ENCODE data around the gene TAS1R3. TPM values are rescaled to one million over a fixed set of nuclear protein-coding genes. Genes with fewer than 3 reads are reported as not detected.

TAS1R3 gene
- 1 to 10 TPM; 1.5 TPM for total RNA-seq
- 0.66 TPM for polyA plus RNA-seq (ENCODE audit: insufficient read depth, low read depth, low replicate concordance)
- long read RNA-seq, donor 1: 0 reads
- long read RNA-seq, donor 2: 0 reads

GRCh38 chr1:1331068-1331965, at the start of gene TAS1R3:
TAS1R3 (plus strand) TSS chr1:1331280; CDS start chr1:1331346, 66 bp downstream.
- no peaks in the 10 kb centered on the region for H3K36me3 ChIP-seq (ENCODE audit: low read depth, missing control alignments)
- peaks cover 8% of the 10 kb centered on the region for H3K4me1 ChIP-seq
- H3K27me3 ChIP-seq: no peaks in the 10 kb centered on the region
- 84 to 87% methylated on average over 27 to 41 of the region's 41 CpGs for WGBS, 2 donors
- intact Hi-C loops (cut with DNase I; ENCODE audit: low total_unique reads): no loop called here
- H3K9me3 ChIP-seq: no peaks in the 10 kb centered on the region
- H3K27ac ChIP-seq: no peak within 1 kb of the TSS
- TF ChIP-seq POLR2A (IDR thresholded peaks at IDR 0.05): no peak
- no peak for DNase-seq
- no peak within 1 kb of the TSS for H3K4me3 ChIP-seq

GRCh38 chr1:1281533-1282321, 49.4 kb upstream of the TAS1R3 start:
- Histone ChIP-seq H3K4me3 (no peak overlapping the region), H3K36me3 (ENCODE audit: low read depth, missing control alignments) (no peaks in the 10 kb centered on the region), H3K9me3 (no peaks in the 10 kb centered on the region), H3K27me3 (no peaks in the 10 kb centered on the region), H3K4me1 (peaks cover 11% of the 10 kb centered on the region), H3K27ac (peak overlapping the region in 1 of 2 donors; percentile 21)
- intact Hi-C loops (cut with DNase I; ENCODE audit: low total_unique reads): no loop called here
- DNase-seq: peak; percentile 88
- 35 to 44% methylated on average over 8 to 22 of the region's 26 CpGs for WGBS, 2 donors
- TF ChIP-seq CTCF (IDR thresholded peaks at IDR 0.05) (no peak), POLR2A (IDR thresholded peaks at IDR 0.05) (no peak)

- H3K27ac ChIP-seq: no peak overlapping the region
- H3K4me3 ChIP-seq: no peak overlapping the region
- H3K4me1 ChIP-seq: peaks cover 11% of the 10 kb centered on the region
- 88 to 91% methylated on average over 12 to 14 of the region's 14 CpGs for WGBS, 2 donors
- no peaks in the 10 kb centered on the region for H3K27me3 ChIP-seq
- H3K36me3 ChIP-seq (ENCODE audit: low read depth, missing control alignments): no peaks in the 10 kb centered on the region
- no peak for TF ChIP-seq CTCF (IDR thresholded peaks at IDR 0.05)
- no peak for TF ChIP-seq POLR2A (IDR thresholded peaks at IDR 0.05)
- no peaks in the 10 kb centered on the region for H3K9me3 ChIP-seq
- no peak for DNase-seq
- intact Hi-C loops (cut with DNase I; ENCODE audit: low total_unique reads): no loop called here
These were observed 48.1 kb upstream of the TAS1R3 start for GRCh38 chr1:1282998-1283397.

DNA sequence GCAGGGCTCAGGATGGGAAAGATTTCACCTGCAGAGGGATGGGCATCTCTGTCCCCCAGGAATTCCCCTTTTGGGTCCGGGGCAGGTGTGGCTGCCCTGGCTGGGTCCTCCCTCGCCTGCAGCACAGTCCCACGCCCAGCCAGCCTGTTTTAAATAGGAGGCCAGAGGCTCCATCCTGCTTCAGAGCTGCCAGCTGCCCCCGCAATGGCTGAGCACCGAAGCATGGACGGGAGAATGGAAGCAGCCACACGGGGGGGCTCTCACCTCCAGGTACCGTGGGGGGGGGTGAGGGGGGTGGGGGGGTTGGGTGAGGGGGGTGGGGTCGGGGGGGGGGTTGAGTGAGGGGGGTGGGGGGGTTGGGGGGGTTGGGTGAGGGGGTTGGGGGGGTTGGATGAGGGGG, 47.3 kb upstream of the TAS1R3 start:
- Histone ChIP-seq H3K4me3 (no peak overlapping the region), H3K4me1 (peaks cover 11% of the 10 kb centered on the region), H3K9me3 (no peaks in the 10 kb centered on the region), H3K36me3 (ENCODE audit: low read depth, missing control alignments) (no peaks in the 10 kb centered on the region), H3K27ac (no peak overlapping the region), H3K27me3 (no peaks in the 10 kb centered on the region)
- intact Hi-C loops (cut with DNase I; ENCODE audit: low total_unique reads): no loop called here
- WGBS, 2 donors: 37% methylated on average over 4 of the region's 9 CpGs; no CpG with 5 or more reads in 1 of the 2 donors
- no peak for TF ChIP-seq CTCF (IDR thresholded peaks at IDR 0.05)
- TF ChIP-seq POLR2A (IDR thresholded peaks at IDR 0.05): no peak
- DNase-seq: no peak

Measured in testis (tissue), 5 donors.